HS-27A (cell line): ENCODE measurements around the gene SPRR2D.
"Not testable (repeated sequence)": the region's sequence is repeated elsewhere in the genome, so short reads cannot be mapped to it uniquely, and the experiment has no call there.

Source experiments
- DNase-seq: peaks from one replicate; pipeline ENCODE4 v3.0.0-alpha.2; 2012; ENCODE audit warnings: low read depth, missing footprints

Gene SPRR2D

GRCh38 chr1:153040950-153041631, at the start of gene SPRR2D:
Gene SPRR2D, minus strand, starts transcription at chr1:153041120. Its CDS starts 774 bp downstream, at chr1:153040346.
- no peak for DNase-seq

- DNase-seq = no peak
Measured at GRCh38 chr1:153087652-153088051, 46.7 kb upstream of the SPRR2D start.

GRCh38 chr1:153081736-153082135, 40.8 kb upstream of the SPRR2D start:
- no peak for DNase-seq

- DNase-seq = no peak
Measured at GRCh38 chr1:153072806-153073726, 32.1 kb upstream of the SPRR2D start.

- DNase-seq = no peak
Measured at GRCh38 chr1:153071511-153071910, 30.6 kb upstream of the SPRR2D start, which contains the start of gene SPRR2B. Gene SPRR2B, minus strand, starts transcription at chr1:153071611. Its CDS starts 772 bp downstream, at chr1:153070839.

GRCh38 chr1:153070243-153070642, 29.3 kb upstream of the SPRR2D start:
- DNase-seq = no peak

GRCh38 chr1:153058826-153059784, 18.2 kb upstream of the SPRR2D start:
- DNase-seq = no peak

GRCh38 chr1:153058154-153058553, 17.2 kb upstream of the SPRR2D start:
- no peak for DNase-seq

GRCh38 chr1:153057375-153057774, 16.5 kb upstream of the SPRR2D start, which contains the start of gene SPRR2A:
Gene SPRR2A, minus strand, starts transcription at chr1:153057512. Its CDS starts 777 bp downstream, at chr1:153056735.
- no peak for DNase-seq

- not testable (repeated sequence) for DNase-seq
Measured at GRCh38 chr1:153056111-153056510, 15.2 kb upstream of the SPRR2D start.

GRCh38 chr1:153049211-153049610, 8.3 kb upstream of the SPRR2D start:
- no peak for DNase-seq

- no peak for DNase-seq
Measured at GRCh38 chr1:153035211-153035610, 5.7 kb downstream of the SPRR2D start.

GRCh38 chr1:153032677-153033308, 8.1 kb downstream of the SPRR2D start:
- peak; percentile 76 for DNase-seq

- DNase-seq = no peak
Measured at GRCh38 chr1:153032073-153032472, 8.8 kb downstream of the SPRR2D start.

GRCh38 chr1:153030895-153031294, 10.0 kb downstream of the SPRR2D start, which contains the start of gene SPRR1B:
Gene SPRR1B, plus strand, starts transcription at chr1:153031203. Its CDS starts 1,143 bp downstream, at chr1:153032346.
- DNase-seq = no peak

GRCh38 chr1:153028766-153029165, 12.2 kb downstream of the SPRR2D start:
- DNase-seq = no peak

- no peak for DNase-seq
Measured at GRCh38 chr1:153025797-153026196, 15.1 kb downstream of the SPRR2D start.

GRCh38 chr1:153024413-153024812, 16.5 kb downstream of the SPRR2D start:
- no peak for DNase-seq

- DNase-seq = no peak
Measured at GRCh38 chr1:153023109-153023508, 17.8 kb downstream of the SPRR2D start.

GRCh38 chr1:153022340-153022739, 18.6 kb downstream of the SPRR2D start:
- DNase-seq = not testable (repeated sequence)

GRCh38 chr1:153021829-153022228, 19.1 kb downstream of the SPRR2D start:
- not testable (repeated sequence) for DNase-seq
